SK-N-SH treated with all-trans-retinoic acid at 6 μM for 48 hours (cell line): ENCODE measurements around the gene NDUFAF2.

Source experiments
- CREB5 ChIP-seq: fragments of 250-450 bp; sonication (Bioruptor Pico); IDR thresholded peaks from 2 replicates; pipeline ENCODE4 v1.5.1; 2020; ENCODE audit warnings: low read depth, mild to moderate bottlenecking, moderate library complexity
- ISL1 ChIP-seq: fragments of 250-450 bp; sonication (Bioruptor Pico); IDR thresholded peaks from 2 replicates; pipeline ENCODE4 v2.1.2; 2022; ENCODE audit warnings: mild to moderate bottlenecking, moderate library complexity

DNA sequence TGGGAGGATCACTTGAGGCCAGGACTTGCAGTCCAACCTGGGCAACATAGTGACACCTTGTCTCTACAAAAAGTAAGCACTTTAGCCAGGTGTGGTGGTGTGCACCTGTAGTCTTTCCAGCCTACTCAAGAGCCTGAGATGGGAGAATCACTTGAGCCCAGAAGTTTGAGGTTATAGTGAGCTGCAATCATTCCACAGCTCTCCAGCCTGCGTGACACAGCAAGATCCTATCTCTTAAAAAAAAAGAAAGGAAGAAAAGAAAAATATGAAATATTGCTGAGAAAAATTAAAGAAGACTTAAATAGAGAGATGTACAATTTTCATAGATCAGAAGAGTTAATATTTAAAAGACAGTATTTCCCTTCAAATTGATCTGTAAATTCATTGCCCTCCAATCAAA is 140.9 kb downstream of the NDUFAF2 start:
- no peak for TF ChIP-seq ISL1 (CRISPR knock-in tag)
- TF ChIP-seq CREB5 (CRISPR knock-in tag), result no peak
